Hematopoietic multipotent progenitor cell treated with erythropoietin and hydrocortisone succinate and interleukin-3 and kit ligand, for 6 days (in vitro differentiated cells): ENCODE results near the gene SLC15A3.
"Not testable (repeated sequence)": the region's sequence is repeated elsewhere in the genome, so short reads cannot be mapped to it uniquely, and the experiment has no call there.

ENCODE experiments used
- DNase-seq: peaks from one replicate; pipeline ENCODE4 v3.0.0-alpha.2; 2015

SLC15A3 gene

DNA sequence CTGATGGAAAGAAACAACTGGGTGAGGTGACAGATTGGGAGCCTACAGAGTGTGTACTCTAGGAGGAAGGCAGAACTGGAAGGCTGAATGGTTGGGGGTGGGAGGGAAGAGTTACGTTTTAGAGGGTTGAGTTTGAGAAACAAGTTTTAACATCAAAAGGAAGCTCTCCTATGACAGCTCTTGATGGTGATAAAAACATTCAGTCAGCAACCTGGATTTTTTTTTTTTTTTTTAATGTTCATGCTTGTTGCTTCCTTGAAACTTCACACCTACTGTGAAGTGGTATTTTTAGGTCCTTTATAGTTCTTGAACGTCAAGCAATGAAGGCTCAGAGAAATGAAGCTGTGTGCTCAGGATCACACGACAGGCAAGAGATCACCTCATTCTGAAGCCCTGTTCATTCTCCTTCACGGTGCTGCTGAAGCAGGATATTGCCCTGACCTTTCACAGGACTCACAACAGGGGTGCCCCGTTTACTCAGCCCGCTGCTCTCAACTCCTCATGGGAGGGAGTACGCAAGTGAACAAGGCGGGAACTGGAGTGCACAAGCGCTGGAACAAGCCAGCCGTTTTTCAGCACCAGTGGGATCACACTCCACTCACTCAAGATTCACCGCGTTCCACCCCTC, 39.6 kb downstream of the SLC15A3 start:
- DNase-seq = no peak

DNA sequence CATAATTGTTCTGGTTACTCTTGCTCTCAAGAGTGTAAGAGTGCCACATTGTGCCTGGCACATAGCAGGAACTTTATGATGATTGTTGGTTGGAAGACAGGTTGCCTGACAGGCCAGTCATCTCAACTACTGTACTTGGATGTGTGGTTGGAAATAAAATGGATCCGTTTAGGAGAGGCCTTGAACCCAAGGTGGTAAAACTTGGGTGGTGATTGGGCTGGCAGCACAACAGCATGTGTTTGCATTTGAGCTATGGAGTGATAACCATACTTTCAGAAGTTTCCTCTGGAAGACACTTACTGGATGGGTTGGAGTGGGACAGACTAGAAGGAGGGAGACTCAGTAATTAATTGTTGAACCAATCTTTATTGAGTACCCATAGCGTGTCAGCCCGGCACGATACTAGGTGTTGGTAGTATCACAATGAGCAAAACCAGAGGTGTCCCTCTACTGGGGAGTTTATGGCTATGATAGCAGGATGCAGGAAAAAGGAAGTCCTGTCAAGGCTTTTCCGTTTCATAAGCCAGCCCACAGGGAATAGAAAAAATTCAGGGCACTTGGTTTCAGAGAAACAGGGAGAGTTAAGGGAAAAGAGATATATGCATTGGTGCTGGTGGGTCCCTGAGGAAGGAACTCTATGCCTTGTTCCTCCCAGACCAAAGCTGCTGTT, 41.1 kb downstream of the SLC15A3 start:
- DNase-seq = peak; percentile 32

- no peak for DNase-seq
Observed at GRCh38 chr11:60910281-60910687, 41.7 kb downstream of the SLC15A3 start.

DNA sequence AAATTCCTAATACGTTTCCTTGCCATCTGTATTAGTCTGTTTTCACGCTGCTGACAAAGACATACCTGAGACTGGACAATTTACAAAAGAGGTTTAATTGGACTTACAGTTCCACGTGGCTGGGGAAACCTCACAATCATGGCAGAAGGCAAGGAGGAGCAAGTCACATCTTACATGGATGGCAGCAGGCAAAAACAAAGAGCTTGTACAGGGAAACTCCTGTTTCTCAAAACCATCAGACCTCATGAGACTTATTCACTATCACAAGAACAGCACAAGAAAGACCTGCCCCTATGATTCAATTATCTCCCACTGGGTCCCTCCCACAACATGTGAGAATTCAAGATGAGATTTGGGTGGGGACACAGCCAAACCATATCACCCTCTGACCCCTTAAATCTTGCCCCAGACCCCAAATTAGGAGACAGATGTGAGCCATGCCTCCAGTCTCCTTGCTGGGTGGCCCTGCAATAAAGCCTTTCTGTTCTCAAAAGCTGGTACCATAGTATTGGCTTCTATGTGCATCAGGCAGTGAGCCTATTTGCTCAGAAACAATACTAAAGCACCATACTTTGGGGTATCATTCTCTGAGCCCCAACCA, 42.2 kb downstream of the SLC15A3 start:
- not testable (repeated sequence) for DNase-seq

DNA sequence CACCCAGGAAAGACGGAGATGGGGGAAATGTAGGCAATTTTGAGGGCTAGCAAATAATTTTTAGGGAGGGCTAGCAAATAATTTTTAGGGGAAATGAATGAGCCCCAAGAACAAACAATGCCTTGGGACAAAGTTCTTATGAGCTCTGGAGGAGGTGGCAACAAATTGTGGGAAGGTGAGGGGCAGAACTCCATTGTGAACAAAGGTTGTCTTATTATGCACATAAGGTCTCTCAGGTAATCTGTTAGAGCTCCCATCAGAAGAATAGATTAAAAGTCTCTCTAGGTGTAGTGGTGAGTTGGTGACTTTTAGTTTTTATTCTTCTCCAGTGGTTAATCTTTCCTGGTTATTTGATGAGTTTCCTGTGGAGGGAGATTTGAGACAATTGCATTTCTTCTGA, 43.2 kb downstream of the SLC15A3 start:
- no peak for DNase-seq

DNA sequence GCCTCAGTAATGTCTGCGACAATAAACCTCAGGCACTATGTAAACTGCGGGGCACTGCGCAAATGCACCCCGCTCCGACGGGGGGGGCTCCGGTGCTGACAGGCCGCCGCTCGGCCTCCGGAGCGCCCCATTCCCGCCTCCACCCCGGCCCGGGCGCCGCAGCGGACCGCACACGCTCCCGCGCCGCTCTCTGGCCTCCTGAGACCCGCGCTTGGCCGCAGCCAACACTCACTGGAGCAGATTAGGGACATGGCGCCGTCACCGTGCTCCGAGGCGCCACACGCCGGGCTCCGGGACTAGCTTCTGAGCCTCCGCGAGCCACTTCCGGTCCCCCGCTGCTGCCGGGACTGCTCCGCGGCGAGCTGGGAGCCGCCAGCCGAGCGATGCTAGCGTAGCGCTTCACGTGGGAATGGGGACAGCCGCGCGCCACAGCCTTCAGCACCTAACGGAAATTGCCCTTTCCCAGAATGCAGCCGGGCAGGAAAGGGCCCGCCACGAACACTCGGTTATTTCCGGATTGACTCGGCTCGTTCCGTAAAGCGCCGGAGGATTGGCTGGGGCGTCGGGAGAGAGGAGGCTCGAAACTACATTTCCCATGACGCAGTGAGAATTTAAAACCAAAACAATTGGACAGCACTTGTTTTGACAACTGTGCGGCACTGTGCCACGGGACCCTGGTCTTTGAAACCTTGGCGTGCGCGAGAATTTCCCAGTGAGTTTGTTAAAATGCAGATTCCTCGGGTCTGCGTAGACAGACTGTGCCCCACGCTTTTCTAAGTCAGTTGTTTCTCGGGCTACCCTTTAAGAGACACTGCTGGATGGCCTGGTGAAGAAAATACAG, 45.6 kb downstream of the SLC15A3 start, which contains the start of gene PRPF19:
Gene PRPF19, minus strand, starts transcription at position 454 of the 841 bp plus-strand sequence. Its CDS starts 203 bp downstream, at position 251.
- peak; percentile 99 for DNase-seq

DNA sequence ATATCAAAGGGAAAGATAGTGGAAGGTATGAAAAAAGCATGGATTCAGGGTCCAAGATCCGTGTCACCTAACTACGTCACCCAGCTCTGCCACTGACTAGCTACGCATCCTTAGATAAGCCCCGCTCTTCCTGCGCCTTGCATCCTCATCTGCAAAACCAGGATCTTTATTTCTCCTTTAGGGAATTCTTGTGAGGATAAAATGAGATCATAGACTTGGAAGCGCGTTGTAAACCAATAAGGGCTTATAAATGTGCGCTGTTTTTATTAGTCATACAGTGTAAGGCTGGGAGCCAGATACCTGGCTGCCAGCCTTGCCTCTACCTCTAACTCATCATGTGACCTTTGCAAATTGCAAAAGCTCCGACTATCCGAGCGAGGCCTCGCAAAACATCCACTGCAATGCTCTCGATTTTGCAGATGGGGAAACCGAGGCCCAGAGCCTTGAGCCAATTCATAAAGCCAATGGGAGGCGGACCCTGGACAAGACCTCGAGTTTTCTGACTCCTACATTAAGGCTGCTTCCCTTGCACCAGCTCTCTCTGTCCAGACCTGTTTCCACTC, 46.3 kb downstream of the SLC15A3 start:
- peak; percentile 60 for DNase-seq

- no peak for DNase-seq
Observed at GRCh38 chr11:60905047-60905446, 46.9 kb downstream of the SLC15A3 start.

DNA sequence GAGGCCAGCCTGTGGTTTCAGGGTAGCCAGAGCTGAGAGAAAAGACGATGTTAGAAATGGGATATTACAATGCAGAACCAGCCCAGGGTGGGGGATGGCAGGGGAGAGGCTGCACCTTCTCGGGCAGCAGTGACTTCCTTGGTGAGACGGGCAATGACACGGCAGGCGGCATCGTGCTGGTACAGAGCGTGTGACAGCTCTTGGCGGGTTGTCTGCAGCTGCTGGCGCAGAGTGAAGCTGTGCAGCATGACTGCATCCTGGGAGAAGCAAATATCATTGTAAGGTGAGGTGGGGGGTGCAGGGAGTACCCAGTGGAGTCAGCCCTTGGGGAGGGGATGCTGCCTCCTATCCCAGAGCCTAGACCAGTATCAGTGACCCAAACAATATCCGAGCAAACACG, 49.4 kb downstream of the SLC15A3 start:
- DNase-seq = no peak

- no peak for DNase-seq
Observed at GRCh38 chr11:60900673-60901404, 51.1 kb downstream of the SLC15A3 start.

DNA sequence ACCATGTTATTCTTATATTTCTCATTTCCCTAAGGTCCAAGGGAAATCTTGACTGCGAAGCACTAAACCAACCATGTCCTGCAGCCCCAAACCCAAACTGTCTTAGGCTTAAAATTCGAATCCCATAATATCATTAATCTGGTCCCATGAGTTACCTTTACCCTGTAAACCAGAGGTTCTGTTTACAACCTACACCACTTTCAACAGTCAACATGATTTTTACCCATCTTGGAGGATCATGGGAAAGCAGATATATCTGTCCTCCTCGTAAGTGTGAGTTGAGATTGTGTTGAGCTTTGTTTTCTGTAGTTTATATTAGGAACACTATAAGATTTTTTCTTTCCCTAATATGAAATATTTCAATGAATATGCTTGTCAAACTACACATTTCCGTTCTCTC, 52.0 kb downstream of the SLC15A3 start:
- DNase-seq = no peak

DNA sequence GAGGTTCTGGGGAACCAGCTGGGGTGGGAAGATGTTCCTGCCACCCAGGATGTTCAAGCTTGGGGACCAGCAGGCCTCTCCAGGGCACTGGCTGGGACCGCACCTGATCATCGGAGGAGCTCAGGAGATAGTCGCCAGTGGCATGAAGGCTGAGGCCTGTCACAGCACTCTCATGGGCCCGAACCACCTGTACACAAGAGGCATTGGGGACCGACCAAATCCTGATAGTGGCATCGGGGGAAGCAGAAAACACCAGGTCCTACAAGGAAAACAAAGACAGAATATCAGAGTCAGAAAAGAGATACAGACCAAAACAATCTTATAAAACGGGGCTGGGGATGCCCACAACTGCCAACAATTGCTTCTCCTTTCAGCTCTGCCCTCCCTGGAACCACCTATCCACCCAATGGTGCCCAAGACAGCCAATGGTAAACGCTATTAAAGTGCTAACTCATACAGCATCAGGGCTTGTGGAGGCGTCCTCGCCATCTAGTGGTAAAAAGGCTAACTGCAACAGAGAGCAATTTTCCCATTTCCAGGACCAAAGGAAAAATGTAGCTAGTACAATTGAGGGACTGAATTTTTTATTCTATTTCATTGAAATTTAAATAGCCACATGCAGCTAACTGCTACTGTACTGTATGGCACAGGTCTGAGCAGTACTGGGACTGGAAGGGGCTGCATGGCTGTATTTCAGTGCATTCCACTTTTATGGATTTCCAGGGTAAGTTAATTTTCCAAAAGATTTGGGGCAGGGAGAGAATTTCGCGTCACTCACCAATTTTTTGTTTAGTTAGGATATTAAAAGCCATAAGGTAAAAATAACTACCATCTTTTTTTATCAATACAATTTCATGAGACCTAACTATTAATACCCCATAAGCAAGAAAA, 52.7 kb downstream of the SLC15A3 start:
- peak; percentile 89 for DNase-seq

DNA sequence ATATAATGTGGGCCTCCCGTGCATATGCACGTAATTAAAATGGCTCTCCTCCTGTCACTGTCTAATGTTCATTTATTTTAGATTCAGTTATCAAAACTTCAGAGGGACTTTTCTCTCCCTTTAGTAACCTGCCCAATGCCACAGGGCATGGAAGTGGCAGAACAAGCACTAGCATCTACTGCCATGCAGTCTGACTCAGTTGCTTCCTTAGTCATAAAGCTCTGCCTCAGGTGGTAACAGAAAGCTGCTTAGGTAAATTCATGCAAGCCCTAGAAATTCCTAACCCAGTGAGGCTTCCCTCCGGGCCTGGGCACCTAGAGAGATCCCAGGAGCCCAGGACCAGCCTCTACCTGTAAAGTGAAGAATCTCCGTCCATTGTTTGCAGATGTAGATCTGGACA, 54.5 kb downstream of the SLC15A3 start:
- no peak for DNase-seq

DNA sequence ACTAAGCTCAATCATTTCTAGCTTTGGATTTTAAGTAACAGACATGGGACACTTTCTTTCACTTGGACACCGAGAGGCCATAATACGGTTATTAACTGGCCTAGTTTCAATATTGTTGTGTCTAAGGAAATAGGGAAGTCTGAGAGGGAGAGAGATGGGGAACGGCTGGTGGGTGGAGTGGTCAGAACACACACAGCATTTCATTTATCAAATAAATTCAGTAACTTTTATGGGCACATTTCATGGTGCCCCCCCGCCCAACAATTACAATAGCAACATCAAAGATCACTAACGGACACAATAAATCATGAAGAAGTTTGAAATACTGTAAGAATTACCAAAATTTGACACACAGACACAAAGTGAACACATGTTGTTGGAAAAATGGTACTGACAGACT, 56.3 kb downstream of the SLC15A3 start:
- no peak for DNase-seq

- DNase-seq = peak; percentile 97
Observed at GRCh38 chr11:60891103-60891741, 60.8 kb downstream of the SLC15A3 start.

DNA sequence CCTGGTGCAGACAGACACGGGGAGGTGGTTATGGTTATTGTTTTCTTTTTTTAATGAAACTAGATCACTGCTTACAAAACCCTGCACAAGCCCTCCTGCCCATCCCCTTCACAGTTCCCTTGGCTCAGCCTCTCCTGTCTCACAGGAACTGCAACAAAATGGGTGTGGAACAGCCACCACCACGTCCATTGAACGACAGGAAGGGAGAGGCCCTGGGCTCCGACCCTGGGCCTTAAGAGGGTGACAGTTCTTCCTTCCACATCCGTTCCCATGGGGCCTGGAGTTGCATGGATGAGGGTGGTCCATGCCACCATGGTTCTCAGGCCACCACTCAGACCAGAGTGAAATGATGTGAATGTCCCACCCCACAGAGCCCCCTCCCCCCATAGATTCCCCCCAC, 61.3 kb downstream of the SLC15A3 start:
- peak; percentile 62 for DNase-seq

DNA sequence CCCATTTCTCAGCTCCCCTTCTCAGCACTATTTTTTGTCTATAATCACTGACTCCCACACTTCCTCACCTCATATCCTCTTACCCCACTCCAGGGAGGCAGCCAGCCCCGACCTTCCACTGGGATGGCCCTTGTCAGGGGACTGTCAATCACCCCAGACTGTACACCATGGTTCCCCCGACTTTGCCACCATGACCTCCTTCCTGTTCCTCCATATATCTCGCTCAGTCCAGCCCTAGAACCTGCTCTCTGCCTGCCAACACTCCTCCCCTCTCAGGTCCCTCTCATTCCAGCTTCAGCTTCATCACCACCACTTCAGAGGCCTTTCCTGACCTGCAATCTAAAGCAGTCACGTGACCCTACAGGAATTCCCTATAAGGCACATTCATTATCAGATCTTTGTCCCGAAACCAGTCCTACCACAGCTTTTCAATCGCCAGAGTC, 62.1 kb downstream of the SLC15A3 start:
- DNase-seq = peak; percentile 27

DNA sequence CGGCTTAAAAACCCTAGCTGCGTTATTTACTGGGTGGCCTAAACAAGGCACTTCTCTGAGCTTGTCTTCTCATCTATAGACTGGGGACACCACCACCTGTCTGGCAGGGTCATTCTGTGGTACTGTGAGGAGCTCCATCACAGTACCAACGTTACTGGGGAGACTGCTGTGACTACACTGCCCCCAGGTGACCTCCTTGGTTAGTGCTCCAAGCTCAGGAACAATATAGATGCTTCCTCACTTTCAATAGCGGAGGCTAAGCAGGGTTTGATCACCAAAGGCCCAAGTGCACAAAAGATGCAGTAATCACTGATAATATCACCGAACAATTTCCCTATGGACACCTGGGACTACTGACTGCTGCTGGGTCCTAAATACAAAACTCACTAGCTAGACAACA, 64.4 kb downstream of the SLC15A3 start:
- DNase-seq = peak; percentile 88
